OCI-LY3 (cell line): ENCODE measurements around the gene CLPTM1L.

Experiments
- H2AFZ ChIP-seq: fragments of 200-600, 300-600 bp; shearing (Covaris generic); 2 replicates; pipeline ENCODE4 v1.6.0; 2014; ENCODE audit warnings: antibody characterized with exemption, low read depth, low read length
- H3K27ac ChIP-seq: fragments of 200-600, 300-600 bp; sonication (generic); 2 replicates; pipeline ENCODE4 v1.5.1; 2014; ENCODE audit warnings: mild to moderate bottlenecking, low read length, moderate library complexity, mixed read lengths
- H3K27me3 ChIP-seq: fragments of 200-600, 300-600 bp; sonication (generic); 2 replicates; pipeline ENCODE4 v1.6.1; 2014; ENCODE audit warnings: low read depth, low read length, mixed read lengths
- H3K36me3 ChIP-seq: fragments of 200-600, 300-600 bp; sonication (generic); replicated peaks from 2 replicates; pipeline ENCODE3; 2014; ENCODE audit warnings: low read depth, low read length, mixed read lengths
- H3K4me1 ChIP-seq: fragments of 300-600, 200-600 bp; sonication (generic); 2 replicates; pipeline ENCODE4 v1.6.1; 2014; ENCODE audit warnings: low read length, mixed read lengths
- H3K4me2 ChIP-seq: fragments of 200-600, 300-600 bp; sonication (generic); 2 replicates; pipeline ENCODE4 v1.6.1; 2014; ENCODE audit warnings: low read length, mixed read lengths
- H3K4me3 ChIP-seq: fragments of 300-600, 200-600 bp; sonication (generic); 2 replicates; pipeline ENCODE4 v1.5.1; 2014; ENCODE audit warnings: antibody characterized with exemption, mild to moderate bottlenecking, low read length, moderate library complexity
- H3K79me2 ChIP-seq: fragments of 300-600, 200-600 bp; shearing (Covaris generic); 2 replicates; pipeline ENCODE4 v1.6.1; 2014; ENCODE audit warnings: mild to moderate bottlenecking, low read length, mixed read lengths
- H3K9ac ChIP-seq: fragments of 300-600, 200-600 bp; shearing (Covaris generic); 2 replicates; pipeline ENCODE4 v1.6.0; 2014; ENCODE audit warnings: mild to moderate bottlenecking, low read length, moderate library complexity
- H3K9me3 ChIP-seq: fragments of 200-600, 300-600 bp; shearing (Covaris generic); 2 replicates; pipeline ENCODE4 v1.6.1; 2014; ENCODE audit warnings: low read length, mixed read lengths; ENCODE audit not compliant: insufficient read depth
- H4K20me1 ChIP-seq: fragments of 200-600, 300-600 bp; sonication (generic); 2 replicates; pipeline ENCODE4 v1.6.1; 2016; ENCODE audit warnings: low read length, mixed read lengths; ENCODE audit not compliant: insufficient read depth
- CTCF ChIP-seq: fragments of 200-600, 300-600 bp; sonication (generic); IDR thresholded peaks from 2 replicates; pipeline ENCODE4 v1.5.1; 2014; ENCODE audit warnings: antibody characterized with exemption, low read length, low read depth
- EZH2phosphoT487 ChIP-seq: fragments of 200-600 bp; shearing (Covaris generic); IDR thresholded peaks from 2 replicates; pipeline ENCODE4 v1.6.1; 2018; ENCODE audit warnings: antibody characterized with exemption, mixed run types, low read depth

Gene CLPTM1L

GRCh38 chr5:1385395-1386273, 40.7 kb upstream of the CLPTM1L start:
- H3K36me3 ChIP-seq = no peaks in the 10 kb centered on the region
- H3K79me2 ChIP-seq = no peaks in the 10 kb centered on the region
- no peak overlapping the region for H3K27ac ChIP-seq
- no peaks in the 10 kb centered on the region for H3K9me3 ChIP-seq
- peak overlapping the region; percentile 65; the same call in 1 of the 2 replicates for H2AFZ ChIP-seq
- no peak for TF ChIP-seq EZH2phosphoT487
- no peak for TF ChIP-seq CTCF
- H3K4me3 ChIP-seq = peak overlapping the region; percentile 87
- H4K20me1 ChIP-seq = no peaks in the 10 kb centered on the region
- peak overlapping the region; percentile 87 for H3K4me2 ChIP-seq
- H3K4me1 ChIP-seq = peaks cover 3% of the 10 kb centered on the region; the same call in 1 of the 2 replicates
- H3K27me3 ChIP-seq = peaks cover 27% of the 10 kb centered on the region
- H3K9ac ChIP-seq = peak overlapping the region; percentile 40

- H2AFZ ChIP-seq = no peak overlapping the region
- peaks cover 3% of the 10 kb centered on the region; the same call in 1 of the 2 replicates for H3K4me1 ChIP-seq
- no peak for TF ChIP-seq CTCF
- no peak for TF ChIP-seq EZH2phosphoT487
- no peak overlapping the region for H3K4me3 ChIP-seq
- H4K20me1 ChIP-seq = no peaks in the 10 kb centered on the region
- no peaks in the 10 kb centered on the region for H3K79me2 ChIP-seq
- no peak overlapping the region for H3K27ac ChIP-seq
- no peak overlapping the region for H3K9ac ChIP-seq
- peaks cover 27% of the 10 kb centered on the region for H3K27me3 ChIP-seq
- no peaks in the 10 kb centered on the region for H3K9me3 ChIP-seq
- no peaks in the 10 kb centered on the region for H3K36me3 ChIP-seq
- H3K4me2 ChIP-seq = no peak overlapping the region
These were observed 39.6 kb upstream of the CLPTM1L start for GRCh38 chr5:1384521-1384920.

- TF ChIP-seq CTCF (no peak), EZH2phosphoT487 (no peak)
These were observed 39.0 kb upstream of the CLPTM1L start for GRCh38 chr5:1383886-1384401.

GRCh38 chr5:1383344-1383743, 38.4 kb upstream of the CLPTM1L start:
- Histone ChIP-seq H3K4me3 (no peak overlapping the region), H3K79me2 (no peaks in the 10 kb centered on the region)

More at GRCh38 chr5:1383886-1384401, 39.0 kb upstream of the CLPTM1L start:
- no peaks in the 10 kb centered on the region for H4K20me1 ChIP-seq
- H3K27me3 ChIP-seq = peaks cover 27% of the 10 kb centered on the region
- H3K79me2 ChIP-seq = no peaks in the 10 kb centered on the region
- H3K4me2 ChIP-seq = no peak overlapping the region
- H2AFZ ChIP-seq = no peak overlapping the region
- H3K36me3 ChIP-seq = no peaks in the 10 kb centered on the region
- H3K4me1 ChIP-seq = peaks cover 3% of the 10 kb centered on the region; the same call in 1 of the 2 replicates
- no peak overlapping the region for H3K9ac ChIP-seq
- H3K9me3 ChIP-seq = no peaks in the 10 kb centered on the region
- no peak overlapping the region for H3K4me3 ChIP-seq
- no peak overlapping the region for H3K27ac ChIP-seq

More at GRCh38 chr5:1383344-1383743, 38.4 kb upstream of the CLPTM1L start:
- Histone ChIP-seq H3K9ac (no peak overlapping the region), H3K36me3 (no peaks in the 10 kb centered on the region), H3K27me3 (peaks cover 26% of the 10 kb centered on the region), H4K20me1 (no peaks in the 10 kb centered on the region), H3K27ac (no peak overlapping the region), H2AFZ (no peak overlapping the region), H3K4me2 (no peak overlapping the region), H3K9me3 (no peaks in the 10 kb centered on the region), H3K4me1 (peaks cover 3% of the 10 kb centered on the region; the same call in 1 of the 2 replicates)
- TF ChIP-seq CTCF (no peak), EZH2phosphoT487 (no peak)
